GM12892 (cell line): ENCODE results near the gene RPS13.

Experiments used
- POLR2A ChIP-seq: IDR thresholded peaks from 2 replicates; pipeline ENCODE4 v1.6.1; 2011; ENCODE audit warnings: low read depth, low read length, control low read depth
- TAF1 ChIP-seq: IDR thresholded peaks from 2 replicates; pipeline ENCODE4 v1.6.1; 2011; ENCODE audit warnings: low read depth, mild to moderate bottlenecking, control low read depth, low read length, borderline replicate concordance

DNA sequence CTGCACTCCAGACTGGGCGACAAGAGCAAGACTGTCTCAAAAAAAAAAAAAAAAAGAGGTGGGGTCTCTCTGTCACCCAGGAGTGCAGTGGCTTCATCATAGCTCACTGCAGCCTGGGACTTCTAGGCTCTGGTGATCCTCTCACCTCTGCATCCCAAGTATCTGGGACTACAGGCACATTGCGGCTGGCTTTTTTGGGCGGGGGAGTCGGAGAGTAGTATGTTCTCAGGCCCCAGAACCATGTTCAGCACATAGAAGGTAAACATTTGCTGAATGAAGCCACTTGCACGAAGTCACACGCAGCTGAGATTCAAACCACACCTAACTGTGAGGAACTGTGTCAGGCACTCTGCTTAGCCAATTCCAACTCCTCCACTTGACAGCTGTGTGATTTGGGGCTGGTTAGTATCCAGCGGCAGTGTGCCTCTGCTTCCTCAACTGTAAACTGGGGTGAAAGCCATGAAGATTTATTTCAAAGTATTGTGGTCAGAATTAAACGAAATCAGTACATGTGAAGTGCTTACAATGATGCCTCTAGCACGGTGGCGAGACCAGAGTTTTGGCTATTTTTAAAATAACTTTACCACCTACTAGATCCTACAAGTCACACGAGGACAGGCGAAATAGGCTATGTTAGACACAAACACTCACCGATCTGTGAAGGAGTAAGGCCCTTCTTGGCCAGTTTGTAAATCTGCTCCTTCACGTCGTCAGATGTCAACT, 789 bp downstream of the RPS13 start:
- TF ChIP-seq POLR2A, result peak; percentile 10; the same call in 1 of the 2 replicates
- TF ChIP-seq TAF1, result no peak
